Measurements from ENCODE around the gene APOF.

GRCh38 chr12:56346675-56347074 lies 16.0 kb downstream of the APOF start:
- no peak for TF ChIP-seq EZH2phosphoT487 (IDR thresholded peaks at IDR 0.05; ENCODE audit: insufficient read depth, low read depth)
- TF ChIP-seq EZH2 (IDR thresholded peaks at IDR 0.05; ENCODE audit: insufficient read depth, poor library complexity, severe bottlenecking): no peak

Measured in GM23248 (cell line).